H1 (cell line): ENCODE measurements around the gene SIDT1. TPM values are rescaled to one million over a fixed set of nuclear protein-coding genes. Genes with fewer than 3 reads are reported as not detected.

Experiments used
- CTCF ChIA-PET: fragments of 300-600 bp; sonication (Branson Sonifier 250); formaldehyde crosslinking; loops from one replicate; lab custom pipeline; 2021; ENCODE audit not compliant: partially characterized antibody; lab: Charles Lee
- POLR2A ChIA-PET: fragments of 300-600 bp; sonication (Branson Sonifier 250); formaldehyde crosslinking; loops from one replicate; lab custom pipeline; 2021; ENCODE audit warnings: inconsistent platforms; ENCODE audit not compliant: partially characterized antibody; lab: Charles Lee
- DNase-seq, 2 experiments: peaks; one replicate each; pipeline versions ENCODE4 v3.0.0 to v3.0.0-alpha.2; 2010 to 2022; ENCODE audit warnings: low spot score in 2 of 2, low read depth in 1 of 2, mixed read lengths in 1 of 2
- FAIRE-seq: peaks from 2 replicates; lab custom pipeline; 2011; peaks lifted over from hg19 to GRCh38; lab: Jason Lieb, UNC
- H2AFZ ChIP-seq: 2 replicates; pipeline ENCODE4 v1.8.1; 2012; ENCODE audit warnings: low read length, inconsistent platforms
- H2AK5ac ChIP-seq: 2 replicates; pipeline ENCODE4 v1.6.1; 2013; ENCODE audit warnings: low read depth, low read length
- H2BK120ac ChIP-seq: replicated peaks from 2 replicates; pipeline ENCODE3; 2013; ENCODE audit warnings: low read depth, low read length, inconsistent platforms
- H2BK12ac ChIP-seq: 2 replicates; pipeline ENCODE4 v1.6.1; 2013; ENCODE audit warnings: low read depth, low read length
- H2BK15ac ChIP-seq: 2 replicates; pipeline ENCODE4 v1.6.1; 2013; ENCODE audit warnings: low read length
- H2BK20ac ChIP-seq: 2 replicates; pipeline ENCODE4 v1.6.1; 2013; ENCODE audit warnings: low read length
- H2BK5ac ChIP-seq: 2 replicates; pipeline ENCODE4 v1.6.1; 2013; ENCODE audit warnings: low read depth, low read length
- H3K14ac ChIP-seq: 2 replicates; pipeline ENCODE4 v1.6.1; 2013; ENCODE audit warnings: inconsistent platforms; ENCODE audit not compliant: insufficient read length
- H3K18ac ChIP-seq: 2 replicates; pipeline ENCODE4 v1.6.1; 2013; ENCODE audit warnings: low read length; ENCODE audit errors: extremely low read depth
- H3K23ac ChIP-seq: 2 replicates; pipeline ENCODE4 v1.6.1; 2013; ENCODE audit warnings: inconsistent platforms; ENCODE audit not compliant: insufficient read length
- H3K23me2 ChIP-seq: 2 replicates; pipeline ENCODE4 v1.6.1; 2013; ENCODE audit warnings: low read depth, low read length
- H3K27ac ChIP-seq: 2 replicates; pipeline ENCODE4 v1.6.1; 2011; ENCODE audit warnings: low read depth, low read length, inconsistent platforms
- H3K27me3 ChIP-seq, 4 experiments: replicated peaks in 1 of 4; 1 replicate in 1 of 4; 2 replicates in 3 of 4; pipeline versions ENCODE4 v1.6.1 to v1.8.1; 2011 to 2013; ENCODE audit warnings: low read length in 3 of 4, mild to moderate bottlenecking in 3 of 4, inconsistent platforms in 2 of 4, mixed read lengths in 2 of 4, moderate library complexity in 1 of 4; ENCODE audit not compliant: control insufficient read depth in 3 of 4, insufficient read depth in 3 of 4; ENCODE audit errors: extremely low read depth in 1 of 4
- H3K36me3 ChIP-seq, 4 experiments: 2 replicates each; pipeline versions ENCODE4 v1.6.1 to v1.8.1; 2011 to 2013; ENCODE audit warnings: mild to moderate bottlenecking in 4 of 4, low read length in 3 of 4, moderate library complexity in 2 of 4, control low read depth in 1 of 4, inconsistent platforms in 1 of 4; ENCODE audit not compliant: insufficient read depth in 4 of 4, control insufficient read depth in 2 of 4
- H3K4ac ChIP-seq: replicated peaks from 2 replicates; pipeline ENCODE3; 2013; ENCODE audit warnings: low read length, low read depth, mixed read lengths, inconsistent platforms; ENCODE audit not compliant: insufficient read length
- H3K4me1 ChIP-seq, 4 experiments: replicated peaks in 1 of 4; 1 replicate in 1 of 4; 2 replicates in 3 of 4; pipeline versions ENCODE4 v1.6.1 to v1.8.1; 2011 to 2013; ENCODE audit warnings: low read length in 3 of 4, inconsistent platforms in 2 of 4, mixed read lengths in 1 of 4; ENCODE audit not compliant: insufficient read depth in 4 of 4, control insufficient read depth in 3 of 4
- H3K4me2 ChIP-seq, 2 experiments: 2 replicates each; pipeline versions ENCODE4 v1.6.1 to v1.8.1; 2011 to 2013; ENCODE audit warnings: low read depth in 2 of 2, low read length in 2 of 2, control low read depth in 1 of 2, inconsistent platforms in 1 of 2, mild to moderate bottlenecking in 1 of 2; ENCODE audit not compliant: insufficient read depth in 1 of 2
- H3K4me3 ChIP-seq, 4 experiments: fragments of 200-600, 300-600 bp in 1 of 4; sonication (generic), shearing (Covaris generic), sonication (Bioruptor Twin) in 1 of 4; 2 replicates each; pipeline versions ENCODE4 v1.5.1 to v1.8.1; 2011 to 2016; ENCODE audit warnings: low read length in 4 of 4, low read depth in 3 of 4, control low read depth in 2 of 4, inconsistent platforms in 2 of 4, mild to moderate bottlenecking in 2 of 4, mixed read lengths in 1 of 4, moderate library complexity in 1 of 4; ENCODE audit not compliant: insufficient read depth in 2 of 4; ENCODE audit errors: extremely low read depth in 1 of 4
- H3K56ac ChIP-seq: replicated peaks from 2 replicates; pipeline ENCODE3; 2013; ENCODE audit warnings: low read depth, mild to moderate bottlenecking, mixed read lengths, low read length, inconsistent platforms; ENCODE audit not compliant: insufficient read length
- H3K79me1 ChIP-seq: 2 replicates; pipeline ENCODE4 v1.6.1; 2013; ENCODE audit warnings: low read depth, low read length, control low read depth
- H3K79me2 ChIP-seq, 2 experiments: 2 replicates each; pipeline versions ENCODE4 v1.6.1 to v1.8.1; 2012 to 2013; ENCODE audit warnings: low read length in 2 of 2, mild to moderate bottlenecking in 2 of 2, inconsistent platforms in 1 of 2; ENCODE audit not compliant: insufficient read depth in 2 of 2, control insufficient read depth in 1 of 2
- H3K9ac ChIP-seq, 4 experiments: replicated peaks in 1 of 4; 1 replicate in 1 of 4; 2 replicates in 3 of 4; pipeline versions ENCODE4 v1.6.1 to v1.8.1; 2011 to 2013; ENCODE audit warnings: low read depth in 3 of 4, low read length in 3 of 4, control low read depth in 2 of 4, mild to moderate bottlenecking in 2 of 4, moderate library complexity in 2 of 4, inconsistent platforms in 1 of 4; ENCODE audit errors: extremely low read depth in 1 of 4
- H3K9me3 ChIP-seq, 2 experiments: 2 replicates each; pipeline versions ENCODE4 v1.6.1 to v1.8.1; 2012 to 2013; ENCODE audit warnings: mild to moderate bottlenecking in 2 of 2, moderate library complexity in 2 of 2, control low read depth in 1 of 2, inconsistent platforms in 1 of 2, low read depth in 1 of 2, low read length in 1 of 2, mixed read lengths in 1 of 2; ENCODE audit not compliant: insufficient read depth in 2 of 2
- H4K20me1 ChIP-seq, 2 experiments: replicated peaks in 1 of 2; 2 replicates each; pipeline versions ENCODE3 to v1.8.1; 2011 to 2013; ENCODE audit warnings: inconsistent platforms in 2 of 2, low read length in 2 of 2, mild to moderate bottlenecking in 1 of 2; ENCODE audit not compliant: insufficient read depth in 2 of 2, control insufficient read depth in 1 of 2
- H4K5ac ChIP-seq: 2 replicates; pipeline ENCODE4 v1.6.1; 2013; ENCODE audit warnings: low read length, low read depth, mixed read lengths, inconsistent platforms; ENCODE audit not compliant: insufficient read length
- H4K8ac ChIP-seq: 2 replicates; pipeline ENCODE4 v1.8.0; 2013; ENCODE audit warnings: mild to moderate bottlenecking, moderate library complexity, low read length, inconsistent platforms; ENCODE audit not compliant: insufficient read depth; ENCODE audit errors: extremely low read depth
- H4K91ac ChIP-seq: replicated peaks from 2 replicates; pipeline ENCODE3; 2013; ENCODE audit warnings: low read length, mixed read lengths, inconsistent platforms; ENCODE audit not compliant: insufficient read length
- ATF3 ChIP-seq: IDR thresholded peaks from 2 replicates; pipeline ENCODE4 v1.6.1; 2011; ENCODE audit warnings: low read depth, mild to moderate bottlenecking, low read length; ENCODE audit not compliant: insufficient read depth
- BCL11A ChIP-seq, 2 experiments: IDR thresholded peaks; one replicate each; pipeline ENCODE4 v1.6.1; 2011; ENCODE audit warnings: low read depth in 2 of 2, low read length in 2 of 2, mild to moderate bottlenecking in 2 of 2
- CTCF ChIP-seq, 3 experiments: IDR thresholded peaks; 1 replicate in 2 of 3; 2 replicates in 1 of 3; pipeline versions ENCODE4 v1.5.1 to v1.6.1; 2011; ENCODE audit warnings: low read length in 3 of 3, mild to moderate bottlenecking in 3 of 3, inconsistent platforms in 2 of 3, low read depth in 1 of 3, moderate library complexity in 1 of 3; ENCODE audit not compliant: insufficient read depth in 1 of 3; ENCODE audit errors: control extremely low read depth in 1 of 3
- E2F6 ChIP-seq: IDR thresholded peaks from 2 replicates; pipeline ENCODE4 v1.6.1; 2012; ENCODE audit warnings: inconsistent platforms
- JUN ChIP-seq: IDR thresholded peaks from 2 replicates; pipeline ENCODE4 v1.6.1; 2011; ENCODE audit warnings: low read depth, mild to moderate bottlenecking, improper control_type of control experiment, low read length
- JUND ChIP-seq: IDR thresholded peaks from 2 replicates; pipeline ENCODE4 v1.6.1; 2011; ENCODE audit warnings: mild to moderate bottlenecking, improper control_type of control experiment, low read length
- RBBP5 ChIP-seq: IDR thresholded peaks from 2 replicates; pipeline ENCODE4 v1.7.1; 2012; ENCODE audit warnings: low read depth, mild to moderate bottlenecking, inconsistent platforms, low read length, moderate library complexity, borderline replicate concordance
- TCF12 ChIP-seq: IDR thresholded peaks from 2 replicates; pipeline ENCODE4 v1.6.1; 2011; ENCODE audit warnings: low read depth, mild to moderate bottlenecking, low read length
- TEAD4 ChIP-seq: IDR thresholded peaks from 2 replicates; pipeline ENCODE4 v1.6.1; 2012; ENCODE audit warnings: low read depth, low read length, inconsistent platforms, mixed read lengths
- USF2 ChIP-seq: IDR thresholded peaks from 2 replicates; pipeline ENCODE4 v1.6.1; 2011; ENCODE audit warnings: low read length, improper control_type of control experiment
- polyA plus RNA-seq, 7 experiments: library from polyadenylated mRNA; depleted of rRNA in 3 of 7; stranded (reverse) in 5 of 7; unstranded in 2 of 7; fragments of >200 nt in 5 of 7; fragments of 200-250 nt in 2 of 7; gene quantifications; 1 replicate in 5 of 7; 2 replicates in 1 of 7; 4 replicates in 1 of 7; pipeline versions ENCODE4 v1.2.1 to v1.2.3, GENCODE V29; 2011 to 2013; ENCODE audit warnings: missing spikeins in 2 of 7, mixed read lengths in 2 of 7
- total RNA-seq: library from RNA; stranded (reverse); fragmentation: NEBNext Ultra II Directional; extraction: Animal tissue kit (Norgen Biotek cat#: 25700); gene quantifications from 2 replicates; pipeline ENCODE4 v1.2.1, GENCODE V29; 2021

Gene SIDT1
- total and polyA plus RNA-seq, 2 of the 8 experiments (the other 6 are each of a cell fraction or from before 2014, with no cell fraction given), result 0.06 TPM; not detected in 1

GRCh38 chr3:113537155-113537554 lies 4.8 kb downstream of the SIDT1 start:
- H3K23me2 ChIP-seq, result peaks cover 12% of the 10 kb centered on the region
- no peak for FAIRE-seq
- DNase-seq, result no peak
- no peak overlapping the region for H3K4me3 ChIP-seq
- no peaks in the 10 kb centered on the region for H3K79me1 ChIP-seq
- H3K9me3 ChIP-seq, result no peaks in the 10 kb centered on the region
- H3K9ac ChIP-seq, result no peak overlapping the region
- H2BK12ac ChIP-seq, result no peak overlapping the region
- peaks cover 25 to 33% (median 30%) of the 10 kb centered on the region in 4 experiments for H3K27me3 ChIP-seq
- no peaks in the 10 kb centered on the region for H3K79me2 ChIP-seq
- H3K4me1 ChIP-seq, result peaks cover 0 to 2% (median 0%) of the 10 kb centered on the region in 4 experiments; a peak in 1 of 7 replicates
- no peak overlapping the region for H2BK20ac ChIP-seq
- H3K27ac ChIP-seq, result no peak overlapping the region
- no peaks in the 10 kb centered on the region; a peak in 2 of 8 replicates for H3K36me3 ChIP-seq
- H2AFZ ChIP-seq, result no peak overlapping the region
- H4K91ac ChIP-seq, result no peak overlapping the region
- no peak overlapping the region for H3K23ac ChIP-seq
- ChIA-PET CTCF (interaction anchor here (0.7 to 3.0 kb wide), 15 partner anchors 11 to 157 kb away, joined by 3 to 19 read pairs (median 5); partner anchors contain the start of gene SPICE1), POLR2A (no interaction called here)
- no peak overlapping the region for H3K4me2 ChIP-seq
- H3K4ac ChIP-seq, result no peak overlapping the region
- no peak overlapping the region for H2BK120ac ChIP-seq
- H3K18ac ChIP-seq, result no peak overlapping the region
- no peak overlapping the region for H3K56ac ChIP-seq
- no peak overlapping the region for H4K8ac ChIP-seq
- no peak overlapping the region for H2BK15ac ChIP-seq
- H3K14ac ChIP-seq, result no peak overlapping the region
- no peak overlapping the region for H4K5ac ChIP-seq
- H2BK5ac ChIP-seq, result no peak overlapping the region
- H2AK5ac ChIP-seq, result no peak overlapping the region
- H4K20me1 ChIP-seq, result peaks cover 0 to 3% of the 10 kb centered on the region in 2 experiments
- TF ChIP-seq JUN, result no peak
- no peak for TF ChIP-seq RBBP5
- no peak for TF ChIP-seq E2F6
- TF ChIP-seq ATF3, result no peak
- TF ChIP-seq TCF12, result no peak
- TF ChIP-seq TEAD4, result no peak
- TF ChIP-seq USF2, result no peak
- TF ChIP-seq CTCF (IDR thresholded peaks at IDR 0.05; ENCODE audit: control extremely low read depth in 1 of 3, insufficient read depth in 1 of 3, low read depth in 1 of 3, low read length in 3 of 3), result no peak
- no peak for TF ChIP-seq BCL11A (IDR thresholded peaks at IDR 0.05; ENCODE audit: low read depth in 2 of 2, low read length in 2 of 2)
- no peak for TF ChIP-seq JUND
